Measurements from ENCODE around the gene ARMC5.
"Not testable (repeated sequence)": the region's sequence is repeated elsewhere in the genome, so short reads cannot be mapped to it uniquely, and the experiment has no call there.

The ARMC5 gene, protein sequence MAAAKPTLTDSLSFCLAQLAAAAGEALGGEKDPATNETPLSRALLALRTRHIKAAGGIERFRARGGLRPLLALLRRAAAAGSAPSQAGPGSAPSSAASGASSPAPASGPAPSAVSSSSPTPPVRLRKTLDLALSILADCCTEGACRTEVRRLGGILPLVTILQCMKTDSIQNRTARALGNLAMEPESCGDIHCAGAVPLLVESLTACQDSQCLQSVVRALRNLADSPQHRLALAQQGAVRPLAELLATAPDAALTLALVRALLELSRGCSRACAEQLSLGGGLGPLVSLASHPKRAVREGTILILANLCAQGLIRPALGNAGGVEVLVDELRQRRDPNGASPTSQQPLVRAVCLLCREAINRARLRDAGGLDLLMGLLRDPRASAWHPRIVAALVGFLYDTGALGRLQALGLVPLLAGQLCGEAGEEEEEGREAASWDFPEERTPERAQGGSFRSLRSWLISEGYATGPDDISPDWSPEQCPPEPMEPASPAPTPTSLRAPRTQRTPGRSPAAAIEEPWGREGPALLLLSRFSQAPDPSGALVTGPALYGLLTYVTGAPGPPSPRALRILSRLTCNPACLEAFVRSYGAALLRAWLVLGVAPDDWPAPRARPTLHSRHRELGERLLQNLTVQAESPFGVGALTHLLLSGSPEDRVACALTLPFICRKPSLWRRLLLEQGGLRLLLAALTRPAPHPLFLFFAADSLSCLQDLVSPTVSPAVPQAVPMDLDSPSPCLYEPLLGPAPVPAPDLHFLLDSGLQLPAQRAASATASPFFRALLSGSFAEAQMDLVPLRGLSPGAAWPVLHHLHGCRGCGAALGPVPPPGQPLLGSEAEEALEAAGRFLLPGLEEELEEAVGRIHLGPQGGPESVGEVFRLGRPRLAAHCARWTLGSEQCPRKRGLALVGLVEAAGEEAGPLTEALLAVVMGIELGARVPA

DNA sequence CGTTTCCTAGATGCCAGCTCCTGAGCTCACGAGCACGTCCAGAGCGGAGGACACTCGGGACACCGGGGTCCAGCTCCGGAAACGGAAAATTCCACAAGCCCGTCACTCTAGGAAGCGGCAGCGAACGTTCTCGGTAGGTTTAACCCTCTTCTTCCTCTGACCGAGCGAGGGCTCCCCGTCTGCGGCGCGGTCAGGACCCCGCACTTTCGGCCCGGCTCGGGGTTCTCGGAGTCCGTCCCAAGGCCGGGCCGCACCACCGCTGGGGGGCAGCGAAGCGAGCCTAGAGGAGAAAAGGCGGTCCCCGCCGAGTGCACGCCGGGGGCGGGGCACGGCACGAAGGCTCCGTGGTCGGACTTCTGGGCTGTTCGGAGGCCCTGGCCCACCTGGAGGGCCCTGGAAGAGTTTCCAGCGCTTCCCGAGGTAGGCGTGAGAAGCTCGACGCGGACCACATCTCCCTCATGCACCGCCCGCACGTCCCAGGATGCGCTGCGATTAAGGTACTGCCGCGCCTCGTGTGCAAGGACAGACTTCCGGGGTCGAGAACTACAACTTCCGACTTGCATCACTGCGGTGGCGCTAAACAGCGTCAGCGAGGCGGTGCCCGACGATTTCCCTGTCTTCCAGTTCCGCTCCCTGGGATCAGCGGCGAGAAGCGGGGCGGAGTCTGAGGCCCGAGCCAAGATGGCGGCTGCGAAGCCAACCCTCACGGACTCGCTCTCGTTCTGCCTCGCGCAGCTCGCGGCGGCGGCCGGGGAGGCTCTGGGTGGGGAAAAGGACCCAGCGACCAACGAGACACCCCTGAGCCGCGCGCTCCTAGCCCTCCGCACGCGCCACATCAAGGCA lies at the start of gene ARMC5:
Gene ARMC5, plus strand, starts transcription at position 658 of the 843 bp plus-strand sequence. Its CDS starts 24 bp downstream, at position 682.
- no peak for FAIRE-seq

DNA sequence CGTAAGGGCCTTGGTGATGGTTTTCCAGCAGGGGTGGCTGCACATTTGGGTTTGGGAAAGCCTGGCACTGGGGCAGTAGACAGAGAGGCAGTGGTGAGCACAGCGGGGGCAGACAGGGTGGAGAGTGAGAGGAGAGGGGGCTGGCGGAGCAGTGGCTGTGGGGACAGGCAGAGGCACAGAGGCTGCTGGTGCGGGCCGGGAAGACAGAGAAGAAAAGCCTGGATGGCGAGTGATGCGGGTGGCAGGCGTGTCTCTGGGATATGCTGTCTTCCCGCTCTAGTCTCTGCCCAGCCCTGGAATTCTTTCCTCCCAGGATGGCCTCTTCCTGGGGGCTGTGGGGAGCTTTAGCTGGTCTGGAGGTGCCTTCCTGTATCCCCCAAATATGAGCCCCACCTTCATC lies 49.2 kb upstream of the ARMC5 start:
- no peak for FAIRE-seq

DNA sequence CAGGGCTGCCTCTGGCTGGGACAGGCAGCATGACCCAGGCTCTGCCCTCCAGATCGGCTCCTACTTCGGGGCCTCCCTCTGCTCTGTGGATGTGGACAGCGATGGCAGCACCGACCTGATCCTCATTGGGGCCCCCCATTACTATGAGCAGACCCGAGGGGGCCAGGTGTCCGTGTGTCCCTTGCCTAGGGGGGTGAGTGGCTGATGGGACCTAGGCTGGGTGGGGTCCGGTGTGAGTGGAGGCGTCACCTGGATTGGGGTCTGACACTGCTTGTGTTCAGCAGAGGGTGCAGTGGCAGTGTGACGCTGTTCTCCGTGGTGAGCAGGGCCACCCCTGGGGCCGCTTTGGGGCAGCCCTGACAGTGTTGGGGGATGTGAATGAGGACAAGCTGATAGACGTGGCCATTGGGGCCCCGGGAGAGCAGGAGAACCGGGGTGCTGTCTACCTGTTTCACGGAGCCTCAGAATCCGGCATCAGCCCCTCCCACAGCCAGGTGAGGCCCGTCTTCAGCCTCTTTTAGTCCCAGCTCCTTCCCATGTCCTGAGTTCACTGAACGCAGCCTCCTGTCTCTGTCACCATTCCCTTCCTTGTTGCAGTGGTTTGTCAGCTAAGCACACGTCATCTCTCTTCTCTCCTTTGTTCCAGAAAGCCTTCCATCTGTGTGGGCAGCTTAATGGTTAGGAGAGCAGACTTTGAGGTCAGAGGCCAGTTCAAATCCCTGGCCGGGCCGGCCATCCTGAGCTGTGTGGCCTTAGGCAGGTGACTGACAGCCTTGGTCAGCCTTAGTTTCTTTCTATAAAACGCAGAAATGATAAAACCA lies 48.1 kb upstream of the ARMC5 start:
- no peak for FAIRE-seq

DNA sequence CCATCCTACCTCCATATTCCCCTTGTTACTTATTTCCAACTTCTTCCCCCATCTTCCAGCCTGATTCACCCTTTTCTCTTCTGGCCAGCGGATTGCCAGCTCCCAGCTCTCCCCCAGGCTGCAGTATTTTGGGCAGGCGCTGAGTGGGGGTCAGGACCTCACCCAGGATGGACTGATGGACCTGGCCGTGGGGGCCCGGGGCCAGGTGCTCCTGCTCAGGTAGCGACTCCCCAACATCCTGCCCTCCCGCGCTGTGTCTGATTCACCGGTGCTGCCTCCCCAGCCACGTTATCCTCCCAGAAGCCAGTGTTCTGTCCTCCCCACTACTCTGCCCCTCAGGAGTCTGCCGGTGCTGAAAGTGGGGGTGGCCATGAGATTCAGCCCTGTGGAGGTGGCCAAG lies 46.6 kb upstream of the ARMC5 start:
- FAIRE-seq = no peak

DNA sequence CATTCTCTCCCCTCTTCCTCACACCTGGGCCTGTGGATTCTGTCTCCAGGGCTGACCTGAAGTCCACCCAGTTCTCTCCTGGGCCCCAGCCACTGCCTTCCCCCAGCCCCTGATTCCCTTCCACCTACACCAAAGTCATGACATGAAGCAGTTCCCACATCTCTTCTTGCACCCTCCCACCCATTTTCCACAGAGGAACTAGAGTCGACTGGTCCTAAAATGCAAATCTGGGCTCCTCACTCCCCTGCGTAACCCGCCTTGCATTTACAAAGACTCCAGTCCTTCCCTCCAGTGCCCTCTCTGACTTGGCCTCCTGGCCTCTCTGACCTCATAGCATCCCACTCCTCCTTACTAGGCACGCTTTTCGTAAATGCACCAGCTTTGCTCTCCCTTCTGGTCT lies 45.9 kb upstream of the ARMC5 start:
- FAIRE-seq = no peak

DNA sequence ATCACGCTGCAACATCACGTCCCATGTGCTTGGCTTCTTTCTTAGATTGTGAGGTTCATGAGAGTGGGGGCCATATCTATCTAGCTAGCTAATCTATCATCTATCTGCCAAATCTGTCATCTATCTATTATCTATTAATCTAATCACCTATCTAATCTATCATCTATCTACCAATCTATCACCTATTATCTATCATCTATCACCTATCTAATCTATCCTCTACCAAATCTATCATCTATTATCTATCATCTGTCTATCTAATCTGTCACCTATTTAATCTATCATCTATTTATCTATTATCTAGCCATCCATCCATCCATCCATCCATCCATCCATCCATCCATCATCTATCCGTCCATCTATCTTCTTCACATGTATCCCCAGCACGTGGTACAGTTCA lies 45.4 kb upstream of the ARMC5 start:
- FAIRE-seq = no peak

DNA sequence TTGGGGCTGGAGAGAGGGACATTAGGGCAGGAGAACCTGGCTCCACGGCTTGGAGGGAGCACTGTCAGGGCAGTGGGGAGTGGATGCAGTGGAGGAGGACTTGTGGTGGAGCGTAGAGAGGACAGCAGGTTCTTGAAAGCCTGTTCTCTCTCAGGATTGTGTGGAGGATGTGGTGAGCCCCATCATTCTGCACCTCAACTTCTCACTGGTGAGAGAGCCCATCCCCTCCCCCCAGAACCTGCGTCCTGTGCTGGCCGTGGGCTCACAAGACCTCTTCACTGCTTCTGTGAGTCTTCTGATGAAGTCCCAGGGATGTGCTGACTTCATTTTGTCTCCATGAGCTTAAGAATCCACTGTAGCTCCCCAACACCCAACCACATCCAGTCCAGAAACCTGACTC lies 44.6 kb upstream of the ARMC5 start:
- FAIRE-seq = no peak

DNA sequence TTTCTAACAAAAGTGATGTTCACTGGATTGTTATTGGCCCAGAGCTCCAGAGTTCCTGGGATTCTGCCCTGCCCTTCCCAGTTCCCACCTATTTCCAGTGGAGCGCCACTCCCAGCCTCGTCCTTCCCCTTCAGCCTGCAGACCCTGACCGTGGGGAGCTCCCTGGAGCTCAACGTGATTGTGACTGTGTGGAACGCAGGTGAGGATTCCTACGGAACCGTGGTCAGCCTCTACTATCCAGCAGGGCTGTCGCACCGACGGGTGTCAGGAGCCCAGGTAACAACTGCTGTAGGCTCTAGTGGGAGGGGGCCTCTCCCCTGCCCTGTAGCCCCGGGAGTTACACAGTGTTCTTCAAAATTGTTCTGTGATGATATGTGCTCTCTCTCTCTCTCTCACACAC lies 42.9 kb upstream of the ARMC5 start:
- no peak for FAIRE-seq

DNA sequence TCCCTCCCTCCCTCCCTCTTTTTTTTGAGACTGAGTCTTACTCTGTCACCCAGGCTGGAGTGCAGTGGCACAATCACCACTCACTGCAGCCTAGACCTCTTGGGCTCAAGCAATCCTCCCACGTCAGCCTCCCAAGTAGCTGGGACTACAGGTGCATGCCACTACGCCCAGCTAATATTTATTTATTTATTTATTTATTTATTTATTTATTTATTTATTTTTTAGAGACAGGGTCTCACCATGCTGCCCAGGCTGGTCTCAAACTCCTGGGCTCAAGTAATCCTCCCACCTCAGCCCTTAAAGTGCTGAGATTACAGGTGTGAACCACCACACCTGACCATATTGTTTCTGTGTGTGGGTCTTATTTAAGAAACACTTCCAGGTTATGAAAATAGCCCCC lies 42.3 kb upstream of the ARMC5 start:
- FAIRE-seq = not testable (repeated sequence)

DNA sequence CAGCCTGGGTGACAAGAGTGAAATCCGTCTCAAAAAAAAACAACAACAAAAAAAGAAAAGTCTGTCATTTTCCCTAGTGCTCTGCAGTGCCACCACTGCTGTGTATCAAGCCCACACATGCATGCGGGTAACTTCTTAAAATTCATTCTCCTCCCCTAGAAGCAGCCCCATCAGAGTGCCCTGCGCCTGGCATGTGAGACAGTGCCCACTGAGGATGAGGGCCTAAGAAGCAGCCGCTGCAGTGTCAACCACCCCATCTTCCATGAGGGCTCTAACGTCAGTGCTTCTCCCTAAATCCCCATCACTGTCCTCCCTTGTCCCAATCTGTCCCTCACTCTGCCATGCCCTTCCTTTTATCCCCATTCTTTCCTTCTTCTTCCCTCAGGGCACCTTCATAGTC lies 41.4 kb upstream of the ARMC5 start:
- FAIRE-seq = no peak

DNA sequence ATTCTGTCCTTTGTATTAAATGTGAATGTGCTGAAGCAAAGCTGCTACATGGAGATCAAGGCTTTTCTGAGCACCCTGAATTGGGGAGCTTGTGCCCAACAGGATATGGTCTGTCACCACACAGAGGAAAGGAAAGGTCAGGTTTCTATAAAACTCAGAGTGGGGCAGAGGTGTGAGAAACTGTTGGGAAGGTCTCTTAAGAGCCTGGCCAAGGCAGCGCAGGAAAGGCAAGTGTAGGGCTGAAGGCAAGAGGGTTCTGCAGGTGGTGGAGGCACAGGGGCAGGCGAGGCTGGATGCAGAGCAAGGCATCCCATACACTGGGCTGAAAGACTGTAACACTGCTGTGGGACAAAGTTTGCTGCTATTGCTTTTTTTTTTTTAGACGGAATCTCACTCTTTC lies 39.3 kb upstream of the ARMC5 start:
- FAIRE-seq = no peak

DNA sequence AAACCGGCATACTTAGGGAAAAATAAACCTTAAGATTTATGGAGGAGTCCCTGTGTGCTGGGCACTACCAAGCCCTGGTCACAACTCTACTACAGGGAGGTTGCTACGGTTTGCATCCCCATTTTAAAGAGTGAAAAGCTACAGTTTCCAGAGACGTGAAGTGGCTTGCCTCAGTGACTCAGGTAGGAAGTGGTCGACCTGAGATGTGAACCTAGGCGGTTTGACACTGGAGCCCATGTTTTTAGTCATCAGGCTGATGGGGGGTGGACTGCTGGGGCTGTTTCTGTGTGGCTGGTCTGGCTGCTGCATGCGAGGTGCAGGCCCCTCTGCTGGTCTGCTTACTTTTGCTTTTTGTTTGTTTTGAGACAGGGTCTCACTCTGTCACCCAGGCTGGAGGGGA lies 37.7 kb upstream of the ARMC5 start:
- no peak for FAIRE-seq

DNA sequence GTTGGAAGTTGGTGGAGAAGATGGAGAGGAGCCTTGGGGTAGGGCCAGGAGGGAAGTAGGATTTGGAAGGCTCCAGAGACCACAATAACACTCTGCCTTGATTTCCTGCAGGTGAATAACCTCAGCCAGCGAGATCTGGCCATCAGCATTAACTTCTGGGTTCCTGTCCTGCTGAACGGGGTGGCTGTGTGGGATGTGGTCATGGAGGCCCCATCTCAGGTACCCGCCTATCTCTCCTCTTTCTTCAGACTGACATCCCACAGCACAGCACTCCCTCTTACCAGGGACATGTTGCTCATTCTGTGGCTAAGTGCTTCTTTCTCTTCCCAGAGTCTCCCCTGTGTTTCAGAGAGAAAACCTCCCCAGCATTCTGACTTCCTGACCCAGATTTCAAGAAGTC lies 36.1 kb upstream of the ARMC5 start:
- FAIRE-seq = no peak

DNA sequence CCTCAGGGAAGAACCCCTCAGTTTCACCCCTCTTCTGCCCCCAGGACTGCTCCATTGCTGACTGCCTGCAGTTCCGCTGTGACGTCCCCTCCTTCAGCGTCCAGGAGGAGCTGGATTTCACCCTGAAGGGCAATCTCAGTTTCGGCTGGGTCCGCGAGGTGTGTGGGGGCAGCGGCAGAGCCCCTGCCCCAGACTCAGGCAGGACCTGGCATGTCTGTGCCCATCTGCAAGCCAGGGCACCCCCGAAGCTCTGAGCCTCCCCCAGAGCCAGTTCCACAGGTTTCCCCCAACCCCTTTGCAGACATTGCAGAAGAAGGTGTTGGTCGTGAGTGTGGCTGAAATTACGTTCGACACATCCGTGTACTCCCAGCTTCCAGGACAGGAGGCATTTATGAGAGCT lies 35.5 kb upstream of the ARMC5 start:
- FAIRE-seq = no peak

DNA sequence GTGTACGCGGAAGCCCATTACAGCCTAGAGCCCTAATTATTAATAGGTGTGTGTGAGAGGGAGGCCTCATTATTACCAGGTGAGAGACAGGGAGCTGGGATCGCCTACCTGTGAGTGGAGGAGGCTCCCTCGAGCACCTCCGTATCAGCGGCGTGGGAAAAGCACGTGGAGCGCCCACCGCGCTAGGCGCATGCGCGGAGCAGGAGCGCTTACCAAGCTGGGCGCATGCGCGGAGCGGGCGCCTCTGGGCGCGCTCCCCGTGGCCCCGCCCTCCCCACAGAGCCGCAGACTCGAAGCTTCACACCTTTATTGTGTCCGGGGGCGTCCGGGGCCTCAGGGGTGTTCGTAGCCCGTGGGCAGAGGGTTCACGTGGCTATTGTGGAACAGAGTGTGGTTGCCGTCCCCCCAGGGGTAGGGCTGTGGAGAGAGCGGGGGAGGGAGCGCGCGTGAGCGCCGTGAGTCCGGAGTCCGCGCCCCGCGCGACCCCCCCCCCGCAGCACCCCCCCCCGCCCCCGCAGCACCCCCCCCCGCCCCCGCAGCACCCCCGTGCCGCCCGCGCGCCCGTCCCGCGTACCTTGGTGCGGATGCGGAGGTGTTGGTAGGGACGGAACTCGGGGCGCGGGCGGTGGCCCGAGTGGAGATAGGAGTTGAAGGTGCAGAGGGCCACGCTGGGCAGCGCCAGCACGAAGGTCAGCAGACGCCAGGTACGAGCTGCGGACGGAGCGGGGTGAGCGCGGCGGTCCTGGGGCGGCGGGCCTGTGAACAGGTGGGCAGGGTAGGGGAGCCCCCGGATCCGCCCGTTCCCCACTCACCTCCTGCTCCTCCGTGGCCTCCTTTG lies 31.6 kb upstream of the ARMC5 start:
- FAIRE-seq = no peak

DNA sequence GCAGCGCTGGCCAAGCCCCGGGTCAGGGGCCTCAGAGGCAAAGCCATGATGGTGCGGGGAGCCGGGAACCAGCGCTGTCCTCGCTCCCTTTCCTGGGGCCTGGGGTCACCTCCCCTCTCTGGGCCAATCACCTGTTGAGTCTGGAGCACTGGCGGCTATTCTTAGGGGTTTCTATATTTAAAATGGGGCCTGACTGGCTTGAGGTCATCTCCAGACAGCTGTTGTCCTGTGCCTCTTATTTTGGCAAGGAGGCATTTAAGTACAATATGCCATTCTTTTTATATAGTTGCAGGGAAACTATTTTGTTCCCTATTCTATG lies 31.1 kb upstream of the ARMC5 start, which contains the start of gene COX6A2:
Gene COX6A2, minus strand, starts transcription at position 82 of the 319 bp plus-strand sequence. Its CDS starts 35 bp downstream, at position 47.
- FAIRE-seq = no peak

DNA sequence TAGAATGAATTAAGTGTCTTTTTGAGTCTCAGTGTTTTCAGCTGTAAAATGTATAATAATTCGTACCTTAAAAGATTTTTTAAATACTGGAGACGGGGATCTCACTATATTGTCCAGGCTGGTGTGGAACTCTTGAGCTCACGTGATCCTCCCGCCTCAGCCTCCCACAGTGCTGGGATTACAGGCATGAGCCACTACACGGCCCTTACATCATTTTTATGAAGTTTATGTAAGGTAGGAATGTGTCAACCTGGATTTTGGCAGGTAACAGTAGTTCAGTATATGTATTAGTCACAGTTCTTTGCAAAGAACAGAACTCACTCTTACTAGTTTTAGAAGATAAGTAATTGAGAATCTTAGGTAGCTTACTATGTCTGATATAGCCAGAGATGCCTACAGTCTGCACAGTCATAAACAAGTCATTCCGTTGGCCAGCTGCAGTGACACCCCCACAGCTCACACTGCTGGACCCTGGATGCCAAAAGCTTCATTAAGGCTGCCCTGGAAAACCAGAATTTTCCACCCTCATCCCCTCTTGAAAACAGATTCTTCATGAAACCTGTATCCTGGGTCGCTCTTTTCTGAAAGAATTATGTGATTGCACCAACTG lies 30.6 kb upstream of the ARMC5 start:
- no peak for FAIRE-seq

DNA sequence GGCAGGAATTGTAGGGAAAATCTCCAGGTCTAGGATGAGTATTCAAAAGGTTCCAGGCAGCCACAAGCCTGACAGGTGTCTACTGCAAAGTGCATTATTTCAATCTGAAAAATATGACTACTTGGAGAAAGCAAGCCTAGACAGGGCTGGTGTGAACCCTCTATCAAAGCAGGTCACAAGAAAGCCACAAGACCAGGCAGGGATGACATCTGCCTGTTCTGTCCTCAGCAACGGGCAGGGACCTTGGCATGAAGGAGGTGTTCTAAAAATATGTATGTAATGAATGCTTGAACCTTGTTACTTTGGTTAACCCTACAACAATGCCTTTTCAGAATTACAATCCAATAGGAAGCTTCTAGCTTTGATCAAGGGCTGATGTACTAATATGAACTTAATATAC lies 30.0 kb upstream of the ARMC5 start:
- FAIRE-seq = no peak

DNA sequence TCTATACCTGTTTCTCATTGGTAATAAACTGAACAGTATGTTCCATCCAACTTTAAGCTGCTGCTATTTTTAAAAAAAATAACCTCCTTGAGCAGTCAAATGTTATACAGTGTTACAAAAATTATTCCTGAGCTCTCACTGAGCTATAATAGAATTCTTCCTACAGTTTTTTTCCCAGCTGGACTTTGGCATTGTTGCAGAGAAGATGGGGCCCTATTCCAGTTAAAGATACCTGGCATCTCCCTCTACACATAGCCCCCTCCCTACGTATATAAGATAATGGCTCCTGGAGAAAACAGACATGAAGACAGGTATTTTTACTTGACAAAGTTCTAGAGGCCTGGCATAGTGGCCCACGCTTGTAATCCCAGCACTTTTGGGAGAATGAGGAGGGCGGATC lies 29.5 kb upstream of the ARMC5 start:
- no peak for FAIRE-seq

DNA sequence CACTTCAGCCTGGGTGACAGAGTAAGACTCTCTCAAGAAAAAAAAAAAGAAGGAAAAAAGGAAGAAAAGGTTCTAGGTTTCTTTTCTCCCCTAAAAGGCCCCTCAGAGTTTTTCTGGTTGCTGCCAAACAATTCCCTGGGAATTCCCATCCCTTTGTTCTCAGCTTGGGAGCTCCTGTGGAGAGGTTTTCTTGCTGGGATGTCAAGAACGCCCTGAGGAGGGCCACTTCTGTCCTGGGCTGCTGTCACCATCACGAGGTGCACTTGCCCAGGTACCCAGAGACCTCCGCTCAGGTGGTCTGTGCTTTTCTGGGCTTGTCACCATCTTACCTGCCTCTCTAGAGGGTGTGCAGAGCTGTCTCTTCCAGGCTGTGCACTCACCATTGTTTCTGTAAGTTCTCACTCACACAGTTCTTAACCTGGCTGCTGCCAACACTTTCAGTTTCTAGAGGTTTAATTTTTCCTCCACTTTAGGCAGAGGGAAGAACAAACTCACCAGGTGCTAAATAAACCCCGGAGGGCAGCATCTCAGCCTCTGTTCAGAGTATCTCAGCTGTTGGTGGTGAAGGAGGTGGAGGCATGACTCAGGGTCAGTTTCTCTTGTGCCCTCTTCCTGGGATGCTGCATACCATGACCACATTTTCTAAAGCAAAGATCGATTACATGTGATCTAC lies 28.8 kb upstream of the ARMC5 start:
- FAIRE-seq = no peak

Data from TTC549 (cell line).